22Rv1 (cell line): ENCODE data around the gene CD34.

Experiments
- CTCF ChIP-seq: fragments of 450-650 bp; IDR thresholded peaks from 2 replicates; pipeline ENCODE4 v1.5.1; 2017; ENCODE audit warnings: mild to moderate bottlenecking
- ZFX ChIP-seq: fragments of 450-650 bp; IDR thresholded peaks from 2 replicates; pipeline ENCODE4 v1.6.1; 2017; ENCODE audit warnings: antibody characterized with exemption, borderline replicate concordance

- no peak for TF ChIP-seq CTCF
- no peak for TF ChIP-seq ZFX
Observed at GRCh38 chr1:207844371-207844770, 66.6 kb downstream of the CD34 start.
